HepG2 (cell line): ENCODE results near the gene EPM2A. TPM values are rescaled to one million over a fixed set of nuclear protein-coding genes. Genes with fewer than 3 reads are reported as not detected.

Experiments used
- ATAC-seq: fragments of 200-7000 bp; cut with Tn5 transposase; 3 replicates; pipeline ENCODE4 v1.9.1; 2020; ENCODE audit warnings: mild to moderate bottlenecking, moderate library complexity
- BruUV-seq: library from RNA; stranded (reverse); fragments of 400-500 nt; replicated peaks from 2 replicates; lab custom pipeline; 2021; lab: Mats Ljungman, UMichigan
- CTCF ChIA-PET: fragments of 300-600 bp; formaldehyde crosslinking; extraction: SDS; loops from one replicate; lab custom pipeline; 2021; ENCODE audit warnings: low total read pairs, inconsistent platforms, low intra/inter-chr PET ratio; lab: Yijun Ruan, JAX
- POLR2A ChIA-PET: fragments of 350-600 bp; sonication (Branson Sonifier 250); formaldehyde crosslinking; loops from one replicate; lab custom pipeline; 2020; ENCODE audit warnings: antibody characterized with exemption, inconsistent platforms; lab: Yijun Ruan, JAX
- DNase-seq: peaks from one replicate; pipeline ENCODE4 v3.0.0-alpha.2; 2015; ENCODE audit warnings: low spot score
- FAIRE-seq: peaks from 3 replicates; lab custom pipeline; 2011; peaks lifted over from hg19 to GRCh38; lab: Jason Lieb, UNC
- H2AFZ ChIP-seq: one replicate; pipeline ENCODE4 v1.6.1; 2011; ENCODE audit warnings: low read length, inconsistent platforms
- H3K27ac ChIP-seq: fragments of 300-600 bp; 3 replicates; pipeline ENCODE4 v1.8.0; 2011; ENCODE audit warnings: mixed run types, mild to moderate bottlenecking, mixed read lengths, low read length, inconsistent platforms; ENCODE audit not compliant: insufficient read depth; ENCODE audit errors: extremely low read length
- H3K27me3 ChIP-seq, 2 experiments: fragments of 200-600 bp in 1 of 2; 2 replicates in 1 of 2; 3 replicates in 1 of 2; pipeline versions ENCODE4 v1.6.0 to v1.8.0; 2011; ENCODE audit warnings: low read length in 2 of 2, mild to moderate bottlenecking in 2 of 2, moderate library complexity in 2 of 2, inconsistent platforms in 1 of 2; ENCODE audit not compliant: insufficient read depth in 2 of 2, control insufficient read depth in 1 of 2
- H3K36me3 ChIP-seq, 2 experiments: fragments of 200-600 bp in 1 of 2; replicated peaks in 1 of 2; 2 replicates in 1 of 2; 3 replicates in 1 of 2; pipeline versions ENCODE4 v1.5.1 to v1.8.0; 2011; ENCODE audit warnings: low read length in 2 of 2, inconsistent platforms in 1 of 2; ENCODE audit not compliant: insufficient read depth in 2 of 2, control insufficient read depth in 1 of 2
- H3K4me1 ChIP-seq: 2 replicates; pipeline ENCODE4 v1.5.1; 2012; ENCODE audit warnings: low read length, inconsistent platforms; ENCODE audit not compliant: insufficient read depth
- H3K4me2 ChIP-seq: 2 replicates; pipeline ENCODE4 v1.6.0; 2011; ENCODE audit warnings: low read depth, low read length, inconsistent platforms
- H3K4me3 ChIP-seq, 3 experiments: fragments of 200-600 bp in 1 of 3; sonication (generic), shearing (Covaris generic) in 1 of 3; replicated peaks in 1 of 3; 2 replicates each; pipeline ENCODE4 v1.5.1; 2011 to 2016; ENCODE audit warnings: low read length in 3 of 3, inconsistent platforms in 2 of 3, low read depth in 2 of 3, mild to moderate bottlenecking in 2 of 3, control low read depth in 1 of 3, mixed read lengths in 1 of 3; ENCODE audit not compliant: insufficient read depth in 1 of 3
- H3K79me2 ChIP-seq: one replicate; pipeline ENCODE4 v1.6.1; 2011; ENCODE audit warnings: low read length, inconsistent platforms; ENCODE audit not compliant: insufficient read depth
- H3K9ac ChIP-seq: 2 replicates; pipeline ENCODE4 v1.6.0; 2011; ENCODE audit warnings: mild to moderate bottlenecking, low read depth, low read length, inconsistent platforms; ENCODE audit not compliant: insufficient read depth
- H3K9me3 ChIP-seq: 2 replicates; pipeline ENCODE4 v1.5.1; 2012; ENCODE audit warnings: mild to moderate bottlenecking, low read length
- H4K20me1 ChIP-seq: 2 replicates; pipeline ENCODE4 v1.6.0; 2011; ENCODE audit warnings: inconsistent platforms, mild to moderate bottlenecking, low read length, moderate library complexity; ENCODE audit not compliant: insufficient read depth
- GLI4 ChIP-seq: sonication (generic); formaldehyde crosslinking; IDR thresholded peaks from 2 replicates; pipeline ENCODE4 v1.5.1; 2020; ENCODE audit warnings: missing genetic modification reagents, mild to moderate bottlenecking, moderate library complexity, borderline replicate concordance
- KDM1A ChIP-seq: IDR thresholded peaks from 2 replicates; pipeline ENCODE4 v1.6.1; 2016; ENCODE audit warnings: missing compliant biosample characterization
- NBN ChIP-seq: fragments of 450-650 bp; conservative IDR thresholded peaks from 2 replicates; pipeline ENCODE4 v1.6.1; 2017
- NR2C2 ChIP-seq: sonication (generic); formaldehyde crosslinking; IDR thresholded peaks from 2 replicates; pipeline ENCODE4 v1.4.0; 2020; ENCODE audit warnings: missing genetic modification reagents, mild to moderate bottlenecking, moderate library complexity, borderline replicate concordance
- POLR2G ChIP-seq: fragments of 200-400 bp; formaldehyde crosslinking; IDR thresholded peaks from 2 replicates; pipeline ENCODE4 v1.6.1; 2018; ENCODE audit warnings: mild to moderate bottlenecking, low read depth, low read length, moderate library complexity
- RBFOX2 ChIP-seq: fragments of 200-400 bp; formaldehyde crosslinking; IDR thresholded peaks from 2 replicates; pipeline ENCODE4 v1.6.1; 2017; ENCODE audit warnings: low read depth, mild to moderate bottlenecking, low read length
- TEAD3 ChIP-seq: optimal IDR thresholded peaks from 2 replicates; pipeline ENCODE3; 2016; ENCODE audit warnings: borderline replicate concordance
- TFDP1 ChIP-seq: IDR thresholded peaks from 2 replicates; pipeline ENCODE4 v1.6.1; 2016; ENCODE audit warnings: missing compliant biosample characterization, missing genetic modification reagents, borderline replicate concordance
- ZEB1 ChIP-seq: IDR thresholded peaks from 2 replicates; pipeline ENCODE4 v1.6.1; 2012; ENCODE audit warnings: mild to moderate bottlenecking, low read depth, inconsistent platforms; ENCODE audit not compliant: insufficient replicate concordance
- ZFAT ChIP-seq: sonication (generic); formaldehyde crosslinking; conservative IDR thresholded peaks from 2 replicates; pipeline ENCODE4 v1.8.1; 2023; ENCODE audit warnings: missing genetic modification reagents, inconsistent platforms
- ZNF264 ChIP-seq: sonication (generic); formaldehyde crosslinking; IDR thresholded peaks from 2 replicates; pipeline ENCODE4 v1.4.0; 2020; ENCODE audit warnings: missing genetic modification reagents
- ZNF296 ChIP-seq: sonication (generic); formaldehyde crosslinking; conservative IDR thresholded peaks from 2 replicates; pipeline ENCODE4 v1.5.0; 2020; ENCODE audit warnings: mild to moderate bottlenecking, missing genetic modification reagents
- ZNF513 ChIP-seq: sonication (generic); formaldehyde crosslinking; conservative IDR thresholded peaks from 2 replicates; pipeline ENCODE4 v1.5.0; 2020; ENCODE audit warnings: missing genetic modification reagents
- ZNF619 ChIP-seq: sonication (generic); formaldehyde crosslinking; IDR thresholded peaks from 2 replicates; pipeline ENCODE4 v1.4.0; 2020; ENCODE audit warnings: mild to moderate bottlenecking, missing genetic modification reagents
- ZZZ3 ChIP-seq: sonication (generic); formaldehyde crosslinking; IDR thresholded peaks from 2 replicates; pipeline ENCODE4 v1.4.0; 2020; ENCODE audit warnings: missing genetic modification reagents, mild to moderate bottlenecking, borderline replicate concordance
- WGBS: methylation state at CpG from one replicate; pipeline ENCODE4 v1.1.6; 2017; ENCODE audit warnings: low lambda C conversion rate; 5-methylcytosine and 5-hydroxymethylcytosine counted together
- in situ Hi-C: cut with HindIII; loops from 2 replicates; pipeline ENCODE4 v1.10.0; 2017; ENCODE audit warnings: low pct_unique_long_range_greater_than_20kb; ENCODE audit not compliant: extremely low pct_ligation_motif_present
- intact Hi-C: fragments of 100-400 bp; cut with micrococcal nuclease; formaldehyde crosslinking; loops from one replicate; pipeline ENCODE4 v1.10.0; 2022; ENCODE audit not compliant: unreplicated experiment
- polyA plus RNA-seq, 8 experiments: library from polyadenylated mRNA; depleted of rRNA in 3 of 8; stranded (reverse) in 7 of 8; unstranded in 1 of 8; fragments of >200 nt; fragmentation: Illumina TruSeq in 4 of 8; extraction: Trizol in 4 of 8; gene quantifications; 2 replicates each; pipeline versions ENCODE4 v1.2.1 to v1.2.3, GENCODE V29; 2011 to 2016; ENCODE audit warnings: low read depth in 4 of 8, missing spikeins in 1 of 8, mixed read lengths in 1 of 8; ENCODE audit not compliant: insufficient read depth in 1 of 8
- total RNA-seq, 5 experiments: library from RNA; depleted of rRNA; stranded (reverse); fragments of >200 nt; fragmentation: Illumina TruSeq; extraction: Trizol; gene quantifications; 2 replicates each; pipeline ENCODE4 v1.2.3, GENCODE V29; 2016; ENCODE audit warnings: low read depth in 1 of 5
- TF ChIP-seq, protein P1 (sequence below): sonication (generic); formaldehyde crosslinking; IDR thresholded peaks from 2 replicates; pipeline ENCODE4 v1.4.0; 2020; ENCODE audit warnings: mild to moderate bottlenecking, low read depth, missing genetic modification reagents

Gene EPM2A
- total and polyA plus RNA-seq, 2 of the 13 experiments (the other 11 are each of a cell fraction or from before 2014, with no cell fraction given) = 4.6 to 9.2 TPM

- no peaks in the 10 kb centered on the region for H3K9me3 ChIP-seq
- no peak overlapping the region for H2AFZ ChIP-seq
- in situ Hi-C loops = no loop called here
- intact Hi-C loops = no loop called here
- no peaks in the 10 kb centered on the region for H3K79me2 ChIP-seq
- ATAC-seq = no peak
- H3K4me3 ChIP-seq = no peak overlapping the region
- no peak overlapping the region for H3K9ac ChIP-seq
- BruUV-seq = no TSS peak
- FAIRE-seq = no peak
- no peak for TF ChIP-seq TFDP1 (CRISPR knock-in tag)
- no peak for TF ChIP-seq KDM1A
- TF ChIP-seq RBFOX2 = no peak
- no peak for TF ChIP-seq GLI4
- no peak for TF ChIP-seq ZNF619 (CRISPR knock-in tag)
- no peak for TF ChIP-seq ZNF264 (CRISPR knock-in tag)
- TF ChIP-seq NBN = no peak
- H3K27me3 ChIP-seq = no peaks in the 10 kb centered on the region
- H3K36me3 ChIP-seq = no peaks in the 10 kb centered on the region
- H4K20me1 ChIP-seq = no peaks in the 10 kb centered on the region
- peaks cover 6% of the 10 kb centered on the region; the same call in 1 of the 2 replicates for H3K4me1 ChIP-seq
- POLR2A ChIA-PET = no interaction called here
- no peak overlapping the region for H3K4me2 ChIP-seq
- no peak for DNase-seq
- H3K27ac ChIP-seq = no peak overlapping the region
- CTCF ChIA-PET = no interaction called here
These were observed 131.9 kb downstream of the EPM2A start for GRCh38 chr6:145603424-145603833.

DNA sequence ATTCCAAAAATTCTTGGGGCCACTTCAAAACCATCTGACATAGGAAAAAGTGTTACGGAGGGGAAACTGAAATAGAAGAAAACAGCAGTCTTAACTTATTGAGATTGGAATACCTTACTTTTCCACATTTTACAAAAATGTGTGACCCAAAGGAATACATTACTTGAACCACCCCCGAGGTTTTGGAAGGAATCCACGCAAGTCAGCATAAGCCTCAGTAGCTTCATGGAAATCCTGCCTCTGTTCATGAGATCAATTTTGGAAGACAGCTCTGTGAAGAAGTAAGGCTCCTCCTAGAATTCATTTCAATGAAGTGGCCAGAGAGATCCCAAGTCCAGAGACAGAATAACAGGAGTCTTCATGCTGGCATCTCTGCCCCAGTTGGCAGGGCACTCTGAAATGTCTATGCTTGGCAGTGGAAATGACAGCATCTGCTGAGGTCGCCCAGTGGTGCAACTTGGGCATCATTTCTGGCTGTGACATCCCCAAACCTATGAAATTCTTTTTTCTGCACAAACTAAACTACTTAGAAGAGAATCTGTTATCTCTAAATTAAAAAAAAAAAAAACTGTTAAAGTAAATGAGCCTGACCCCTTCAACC is 132.5 kb downstream of the EPM2A start:
- CTCF ChIA-PET = no interaction called here
- peaks cover 6% of the 10 kb centered on the region; the same call in 1 of the 2 replicates for H3K4me1 ChIP-seq
- intact Hi-C loops = no loop called here
- no peaks in the 10 kb centered on the region for H4K20me1 ChIP-seq
- FAIRE-seq (no peak), DNase-seq (no peak), ATAC-seq (no peak)
- no peaks in the 10 kb centered on the region for H3K79me2 ChIP-seq
- no TSS peak for BruUV-seq
- no peak overlapping the region for H3K4me3 ChIP-seq
- 30% methylated on average over 4 of the region's 4 CpGs for WGBS
- no peak overlapping the region for H3K27ac ChIP-seq
- POLR2A ChIA-PET = no interaction called here
- in situ Hi-C loops = no loop called here
- H3K36me3 ChIP-seq = no peaks in the 10 kb centered on the region
- no peak overlapping the region for H2AFZ ChIP-seq
- H3K9me3 ChIP-seq = no peaks in the 10 kb centered on the region
- no peaks in the 10 kb centered on the region for H3K27me3 ChIP-seq
- H3K4me2 ChIP-seq = no peak overlapping the region
- no peak overlapping the region for H3K9ac ChIP-seq
- TF ChIP-seq ZNF296 = no peak
- TF ChIP-seq, protein P1, sequence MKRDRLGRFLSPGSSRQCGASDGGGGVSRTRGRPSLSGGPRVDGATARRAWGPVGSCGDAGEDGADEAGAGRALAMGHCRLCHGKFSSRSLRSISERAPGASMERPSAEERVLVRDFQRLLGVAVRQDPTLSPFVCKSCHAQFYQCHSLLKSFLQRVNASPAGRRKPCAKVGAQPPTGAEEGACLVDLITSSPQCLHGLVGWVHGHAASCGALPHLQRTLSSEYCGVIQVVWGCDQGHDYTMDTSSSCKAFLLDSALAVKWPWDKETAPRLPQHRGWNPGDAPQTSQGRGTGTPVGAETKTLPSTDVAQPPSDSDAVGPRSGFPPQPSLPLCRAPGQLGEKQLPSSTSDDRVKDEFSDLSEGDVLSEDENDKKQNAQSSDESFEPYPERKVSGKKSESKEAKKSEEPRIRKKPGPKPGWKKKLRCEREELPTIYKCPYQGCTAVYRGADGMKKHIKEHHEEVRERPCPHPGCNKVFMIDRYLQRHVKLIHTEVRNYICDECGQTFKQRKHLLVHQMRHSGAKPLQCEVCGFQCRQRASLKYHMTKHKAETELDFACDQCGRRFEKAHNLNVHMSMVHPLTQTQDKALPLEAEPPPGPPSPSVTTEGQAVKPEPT = no peak
- no peak for TF ChIP-seq POLR2G
- no peak for TF ChIP-seq ZEB1
- no peak for TF ChIP-seq ZNF513
- no peak for TF ChIP-seq ZZZ3 (CRISPR knock-in tag)
- no peak for TF ChIP-seq NR2C2 (CRISPR knock-in tag)
- TF ChIP-seq TEAD3 (CRISPR knock-in tag) = no peak
- no peak for TF ChIP-seq ZFAT (CRISPR knock-in tag)
